SU-DHL-6 (cell line): ENCODE results near the gene ABTB1.

ENCODE experiments used
- H2AFZ ChIP-seq: fragments of 200-600 bp; sonication (generic); 2 replicates; pipeline ENCODE4 v1.6.1; 2014; ENCODE audit warnings: low read depth, mild to moderate bottlenecking, moderate library complexity, mixed read lengths, antibody characterized with exemption, low read length; ENCODE audit not compliant: severe bottlenecking
- H3F3A ChIP-seq: fragments of 200-600 bp; shearing (Covaris generic); 2 replicates; pipeline ENCODE4 v1.6.0; 2016; ENCODE audit warnings: antibody characterized with exemption, mild to moderate bottlenecking; ENCODE audit not compliant: insufficient read depth
- H3K27ac ChIP-seq: fragments of 200-600 bp; sonication (generic); 2 replicates; pipeline ENCODE4 v1.5.1; 2016; ENCODE audit warnings: low read depth, mild to moderate bottlenecking, low read length, moderate library complexity, mixed read lengths
- H3K27me3 ChIP-seq: fragments of 200-600 bp; sonication (generic), shearing (Covaris generic); 2 replicates; pipeline ENCODE4 v1.6.0; 2014; ENCODE audit warnings: mild to moderate bottlenecking, low read length
- H3K36me3 ChIP-seq: fragments of 200-600 bp; sonication (generic); 2 replicates; pipeline ENCODE4 v1.6.1; 2014; ENCODE audit warnings: mild to moderate bottlenecking, low read length, mixed read lengths
- H3K4me2 ChIP-seq: fragments of 300-600, 200-600 bp; shearing (Covaris generic), sonication (generic); 2 replicates; pipeline ENCODE4 v1.6.0; 2014; ENCODE audit warnings: low read length, low read depth, mild to moderate bottlenecking; ENCODE audit not compliant: poor library complexity, severe bottlenecking
- H3K4me3 ChIP-seq: fragments of 200-600 bp; sonication (generic); 2 replicates; pipeline ENCODE4 v1.5.1; 2014; ENCODE audit warnings: antibody characterized with exemption, low read length, mild to moderate bottlenecking, mixed read lengths; ENCODE audit not compliant: insufficient read depth, poor library complexity, severe bottlenecking
- H3K79me2 ChIP-seq: fragments of 200-600 bp; sonication (generic); 2 replicates; pipeline ENCODE4 v1.6.1; 2014; ENCODE audit warnings: mild to moderate bottlenecking, low read length, moderate library complexity; ENCODE audit not compliant: insufficient read depth
- H3K9ac ChIP-seq: fragments of 200-600 bp; sonication (generic); 2 replicates; pipeline ENCODE4 v1.7.0; 2014; ENCODE audit warnings: mild to moderate bottlenecking, low read length
- H3K9me2 ChIP-seq: fragments of 200-600 bp; sonication (generic); replicated peaks from 2 replicates; pipeline ENCODE4 v1.6.1; 2014; ENCODE audit warnings: low read length; ENCODE audit not compliant: insufficient read depth
- H3K9me3 ChIP-seq: fragments of 200-600 bp; sonication (generic); 2 replicates; pipeline ENCODE4 v1.6.1; 2014; ENCODE audit warnings: low read length, mixed read lengths; ENCODE audit not compliant: insufficient read depth
- H4K20me1 ChIP-seq: fragments of 200-600 bp; sonication (generic); 2 replicates; pipeline ENCODE4 v1.6.1; 2014; ENCODE audit warnings: low read depth, mild to moderate bottlenecking, antibody characterized with exemption, low read length, moderate library complexity, mixed read lengths
- CTCF ChIP-seq: fragments of 200-600 bp; sonication (generic); IDR thresholded peaks from one replicate; pipeline ENCODE4 v1.5.1; 2017; ENCODE audit warnings: antibody characterized with exemption, mild to moderate bottlenecking, low read length, moderate library complexity; ENCODE audit not compliant: insufficient read depth, poor library complexity, severe bottlenecking
- EZH2phosphoT487 ChIP-seq: fragments of 200-600 bp; sonication (generic), shearing (Covaris generic); conservative IDR thresholded peaks from 2 replicates; pipeline ENCODE4 v1.6.1; 2018; ENCODE audit warnings: mild to moderate bottlenecking, antibody characterized with exemption, low read length, moderate library complexity, mixed read lengths

Gene ABTB1

GRCh38 chr3:127720985-127721935 lies 48.5 kb downstream of the ABTB1 start:
- H3K4me2 ChIP-seq, result no peak overlapping the region
- H3K9me3 ChIP-seq, result no peaks in the 10 kb centered on the region
- no peak overlapping the region for H3K9ac ChIP-seq
- no peak overlapping the region for H2AFZ ChIP-seq
- no peak overlapping the region for H3K27ac ChIP-seq
- no peaks in the 10 kb centered on the region for H3K27me3 ChIP-seq
- no peaks in the 10 kb centered on the region for H3K79me2 ChIP-seq
- H4K20me1 ChIP-seq, result no peaks in the 10 kb centered on the region
- no peaks in the 10 kb centered on the region for H3F3A ChIP-seq
- no peaks in the 10 kb centered on the region for H3K9me2 ChIP-seq
- TF ChIP-seq CTCF (no peak), EZH2phosphoT487 (no peak)
- H3K36me3 ChIP-seq, result no peaks in the 10 kb centered on the region
- no peak overlapping the region for H3K4me3 ChIP-seq

- Histone ChIP-seq H3K9ac (no peak overlapping the region), H3K36me3 (no peaks in the 10 kb centered on the region), H3K79me2 (no peaks in the 10 kb centered on the region)
Measured at GRCh38 chr3:127722091-127722784, 49.5 kb downstream of the ABTB1 start.

GRCh38 chr3:127723011-127723567 lies 50.3 kb downstream of the ABTB1 start:
- Histone ChIP-seq H3K4me3 (no peak overlapping the region), H3K9me2 (no peaks in the 10 kb centered on the region), H4K20me1 (no peaks in the 10 kb centered on the region), H3K9me3 (no peaks in the 10 kb centered on the region), H3K79me2 (no peaks in the 10 kb centered on the region), H3K27me3 (no peaks in the 10 kb centered on the region), H3F3A (no peaks in the 10 kb centered on the region), H3K4me2 (no peak overlapping the region), H3K27ac (no peak overlapping the region), H3K9ac (no peak overlapping the region), H2AFZ (no peak overlapping the region), H3K36me3 (no peaks in the 10 kb centered on the region)
- TF ChIP-seq CTCF, result no peak
- TF ChIP-seq EZH2phosphoT487, result no peak

More at GRCh38 chr3:127722091-127722784, 49.5 kb downstream of the ABTB1 start:
- Histone ChIP-seq H4K20me1 (no peaks in the 10 kb centered on the region), H3K27ac (no peak overlapping the region), H3K9me2 (no peaks in the 10 kb centered on the region), H3K4me3 (no peak overlapping the region), H3K4me2 (no peak overlapping the region), H3K27me3 (no peaks in the 10 kb centered on the region), H2AFZ (no peak overlapping the region), H3F3A (no peaks in the 10 kb centered on the region), H3K9me3 (no peaks in the 10 kb centered on the region)
- TF ChIP-seq EZH2phosphoT487, result no peak
- TF ChIP-seq CTCF, result no peak
